ENCODE results near the gene EFHB. TPM values are rescaled to one million over a fixed set of nuclear protein-coding genes. Genes with fewer than 3 reads are reported as not detected.

Gene EFHB
- total and polyA plus RNA-seq, 2 of the 13 experiments (the other 11 are each of a cell fraction or from before 2014, with no cell fraction given), result 0.15 to 0.42 TPM

DNA sequence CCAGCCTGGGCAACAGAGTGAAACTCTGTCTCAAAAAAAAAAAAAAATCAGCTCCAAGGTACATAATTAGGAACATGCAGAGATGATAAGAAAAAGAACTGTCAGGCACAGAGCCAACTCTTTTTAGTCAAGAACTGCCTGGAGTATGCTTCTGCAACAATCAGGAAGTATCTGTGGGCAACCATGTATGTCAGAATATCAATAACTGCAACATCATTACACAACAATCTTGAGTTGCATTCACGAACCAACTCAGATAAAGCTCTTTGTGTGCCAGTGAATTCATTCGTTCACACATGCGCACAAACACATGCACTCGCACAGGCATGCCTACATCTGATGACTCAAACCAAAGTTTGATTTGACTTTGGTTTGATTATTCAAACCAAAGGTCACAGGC is 32.1 kb downstream of the EFHB start:
- no peak for DNase-seq (ENCODE audit: low spot score)
- no peak for FAIRE-seq
- 60% methylated on average over 4 of the region's 4 CpGs for WGBS (ENCODE audit: low lambda C conversion rate)
- Histone ChIP-seq H3K27me3 (ENCODE audit: control insufficient read depth in 1 of 2, insufficient read depth in 2 of 2, low read length in 2 of 2) (no peaks in the 10 kb centered on the region), H3K9me3 (ENCODE audit: low read length) (no peaks in the 10 kb centered on the region), H3K36me3 (replicated peaks in 1 of 2; ENCODE audit: control insufficient read depth in 1 of 2, insufficient read depth in 2 of 2, low read length in 2 of 2) (no peaks in the 10 kb centered on the region), H3K4me1 (ENCODE audit: insufficient read depth, low read length) (peaks cover 25% of the 10 kb centered on the region), H3K27ac (ENCODE audit: extremely low read length, insufficient read depth, low read length) (no peak overlapping the region), H2AFZ (ENCODE audit: low read length) (no peak overlapping the region), H3K4me2 (ENCODE audit: low read depth, low read length) (no peak overlapping the region), H3K79me2 (ENCODE audit: insufficient read depth, low read length) (no peaks in the 10 kb centered on the region), H3K9ac (ENCODE audit: insufficient read depth, low read depth, low read length) (no peak overlapping the region), H4K20me1 (ENCODE audit: insufficient read depth, low read length) (no peaks in the 10 kb centered on the region), H3K4me3 (replicated peaks in 1 of 3; ENCODE audit: insufficient read depth in 1 of 3, low read depth in 2 of 3, low read length in 3 of 3) (no peak overlapping the region)
- ChIA-PET CTCF (ENCODE audit: low intra/inter-chr PET ratio, low total read pairs) (no interaction called here), POLR2A (no interaction called here)
- intact Hi-C loops (cut with micrococcal nuclease; ENCODE audit: unreplicated experiment) (no loop called here), in situ Hi-C loops (cut with HindIII; ENCODE audit: extremely low pct_ligation_motif_present, low pct_unique_long_range_greater_than_20kb) (no loop called here)
- BruUV-seq (replicated peaks), result no TSS peak
- ATAC-seq, result no peak
- TF ChIP-seq ZNF367 (CRISPR knock-in tag; IDR thresholded peaks at IDR 0.05; ENCODE audit: borderline replicate concordance), result no peak
- no peak for TF ChIP-seq NR2C2 (CRISPR knock-in tag; IDR thresholded peaks at IDR 0.05; ENCODE audit: borderline replicate concordance)
- TF ChIP-seq ZNF451 (CRISPR knock-in tag; IDR thresholded peaks at IDR 0.05), result no peak
- no peak for TF ChIP-seq SP140L (CRISPR knock-in tag; IDR thresholded peaks at IDR 0.05; ENCODE audit: borderline replicate concordance)
- no peak for TF ChIP-seq NFE2 (CRISPR knock-in tag; IDR thresholded peaks at IDR 0.05)
- no peak for TF ChIP-seq TBX2 (CRISPR knock-in tag; IDR thresholded peaks at IDR 0.05; ENCODE audit: borderline replicate concordance)
- TF ChIP-seq, protein P1, sequence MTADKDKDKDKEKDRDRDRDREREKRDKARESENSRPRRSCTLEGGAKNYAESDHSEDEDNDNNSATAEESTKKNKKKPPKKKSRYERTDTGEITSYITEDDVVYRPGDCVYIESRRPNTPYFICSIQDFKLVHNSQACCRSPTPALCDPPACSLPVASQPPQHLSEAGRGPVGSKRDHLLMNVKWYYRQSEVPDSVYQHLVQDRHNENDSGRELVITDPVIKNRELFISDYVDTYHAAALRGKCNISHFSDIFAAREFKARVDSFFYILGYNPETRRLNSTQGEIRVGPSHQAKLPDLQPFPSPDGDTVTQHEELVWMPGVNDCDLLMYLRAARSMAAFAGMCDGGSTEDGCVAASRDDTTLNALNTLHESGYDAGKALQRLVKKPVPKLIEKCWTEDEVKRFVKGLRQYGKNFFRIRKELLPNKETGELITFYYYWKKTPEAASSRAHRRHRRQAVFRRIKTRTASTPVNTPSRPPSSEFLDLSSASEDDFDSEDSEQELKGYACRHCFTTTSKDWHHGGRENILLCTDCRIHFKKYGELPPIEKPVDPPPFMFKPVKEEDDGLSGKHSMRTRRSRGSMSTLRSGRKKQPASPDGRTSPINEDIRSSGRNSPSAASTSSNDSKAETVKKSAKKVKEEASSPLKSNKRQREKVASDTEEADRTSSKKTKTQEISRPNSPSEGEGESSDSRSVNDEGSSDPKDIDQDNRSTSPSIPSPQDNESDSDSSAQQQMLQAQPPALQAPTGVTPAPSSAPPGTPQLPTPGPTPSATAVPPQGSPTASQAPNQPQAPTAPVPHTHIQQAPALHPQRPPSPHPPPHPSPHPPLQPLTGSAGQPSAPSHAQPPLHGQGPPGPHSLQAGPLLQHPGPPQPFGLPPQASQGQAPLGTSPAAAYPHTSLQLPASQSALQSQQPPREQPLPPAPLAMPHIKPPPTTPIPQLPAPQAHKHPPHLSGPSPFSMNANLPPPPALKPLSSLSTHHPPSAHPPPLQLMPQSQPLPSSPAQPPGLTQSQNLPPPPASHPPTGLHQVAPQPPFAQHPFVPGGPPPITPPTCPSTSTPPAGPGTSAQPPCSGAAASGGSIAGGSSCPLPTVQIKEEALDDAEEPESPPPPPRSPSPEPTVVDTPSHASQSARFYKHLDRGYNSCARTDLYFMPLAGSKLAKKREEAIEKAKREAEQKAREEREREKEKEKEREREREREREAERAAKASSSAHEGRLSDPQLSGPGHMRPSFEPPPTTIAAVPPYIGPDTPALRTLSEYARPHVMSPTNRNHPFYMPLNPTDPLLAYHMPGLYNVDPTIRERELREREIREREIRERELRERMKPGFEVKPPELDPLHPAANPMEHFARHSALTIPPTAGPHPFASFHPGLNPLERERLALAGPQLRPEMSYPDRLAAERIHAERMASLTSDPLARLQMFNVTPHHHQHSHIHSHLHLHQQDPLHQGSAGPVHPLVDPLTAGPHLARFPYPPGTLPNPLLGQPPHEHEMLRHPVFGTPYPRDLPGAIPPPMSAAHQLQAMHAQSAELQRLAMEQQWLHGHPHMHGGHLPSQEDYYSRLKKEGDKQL (CRISPR knock-in tag; IDR thresholded peaks at IDR 0.05; ENCODE audit: low read depth), result no peak
- TF ChIP-seq RCOR2 (CRISPR knock-in tag; IDR thresholded peaks at IDR 0.05), result no peak
- TF ChIP-seq PAXIP1 (CRISPR knock-in tag; conservative IDR thresholded peaks at IDR 0.05), result no peak
- TF ChIP-seq TARDBP (CRISPR knock-in tag; IDR thresholded peaks at IDR 0.05), result no peak
- TF ChIP-seq ZNF441 (CRISPR knock-in tag; IDR thresholded peaks at IDR 0.05; ENCODE audit: borderline replicate concordance), result no peak
- no peak for TF ChIP-seq FUBP1 (CRISPR knock-in tag; IDR thresholded peaks at IDR 0.05; ENCODE audit: borderline replicate concordance)
- TF ChIP-seq DR1 (CRISPR knock-in tag; IDR thresholded peaks at IDR 0.05), result no peak

Measured in HepG2 (cell line).